Aorta (tissue), 5 donors: ENCODE measurements around the gene DESI2. TPM values are rescaled to one million over a fixed set of nuclear protein-coding genes. Genes with fewer than 3 reads are reported as not detected.

ENCODE experiments used
- ATAC-seq: fragments of 200-7000 bp; cut with Tn5 transposase; one replicate; pipeline ENCODE4 v1.9.1; 2022; ENCODE audit warnings: moderate library complexity; ENCODE audit not compliant: low FRiP score
- DNase-seq, 2 donors: peaks; one replicate each; pipeline ENCODE4 v3.0.0-alpha.2; 2020
- H3K27ac ChIP-seq, 2 donors: one replicate each; pipeline ENCODE4 v1.5.1; 2013; ENCODE audit warnings: low read length in 2 of 2, mild to moderate bottlenecking in 2 of 2, moderate library complexity in 2 of 2, control low read depth in 1 of 2, inconsistent platforms in 1 of 2, low read depth in 1 of 2
- H3K27me3 ChIP-seq, 2 donors: one replicate each; pipeline ENCODE4 v1.6.1; 2013; ENCODE audit warnings: control low read depth in 1 of 2, low read length in 1 of 2, mild to moderate bottlenecking in 1 of 2, moderate library complexity in 1 of 2; ENCODE audit not compliant: insufficient read depth in 2 of 2, control insufficient read depth in 1 of 2
- H3K36me3 ChIP-seq, 2 donors: one replicate each; pipeline ENCODE4 v1.6.1; 2013; ENCODE audit warnings: control low read depth in 1 of 2, low read length in 1 of 2, mild to moderate bottlenecking in 1 of 2; ENCODE audit not compliant: insufficient read depth in 2 of 2, control insufficient read depth in 1 of 2
- H3K4me1 ChIP-seq, 2 donors: one replicate each; pipeline ENCODE4 v1.6.1; 2013; ENCODE audit warnings: low read length in 2 of 2, control low read depth in 1 of 2, mild to moderate bottlenecking in 1 of 2, moderate library complexity in 1 of 2; ENCODE audit not compliant: insufficient read depth in 2 of 2, control insufficient read depth in 1 of 2
- H3K4me3 ChIP-seq, 2 donors: one replicate each; pipeline ENCODE4 v1.5.1; 2013; ENCODE audit warnings: low read length in 2 of 2, control low read depth in 1 of 2, mild to moderate bottlenecking in 1 of 2
- H3K9me3 ChIP-seq: one replicate; pipeline ENCODE4 v1.6.1; 2013; ENCODE audit warnings: mild to moderate bottlenecking, low read length; ENCODE audit not compliant: control insufficient read depth
- WGBS, 2 donors: extraction: QIAGEN DNeasy Blood & Tissue Kit; methylation state at CpG; one replicate each; pipeline ENCODE4 v1.1.7; 2013; 5-methylcytosine and 5-hydroxymethylcytosine counted together
- intact Hi-C, 2 donors: fragments of 100-400 bp; cut with DNase I; formaldehyde crosslinking; loops; one replicate each; pipeline versions ENCODE4 v1.14.2 to v1.15.0; 2022
- polyA plus RNA-seq, 2 donors: library from polyadenylated mRNA; stranded (reverse); fragments of 200-250 nt; gene quantifications; one replicate each; pipeline ENCODE4 v1.2.3, GENCODE V29; 2013
- total RNA-seq, 2 donors: library from RNA; stranded (reverse); fragmentation: NEBNext Ultra II Directional; extraction: Animal tissue kit (Norgen Biotek cat#: 25700); gene quantifications; one replicate each; pipeline ENCODE4 v1.2.1, GENCODE V29; 2021
- donor health status: healthy with polysubstance abuse.
- donor health status: Bipolar disorder and iron deficiency.
- donor health status: DM: no; HTN: no; CAD: no.
- donor health status: DM: no; HTN: no; CAD: no.
- donor health status: DM: yes; HTN: yes; CAD: no.

DESI2 gene
- total and polyA plus RNA-seq, 4 donors: 14.4 to 38.4 (median 31.0) TPM

- ATAC-seq: no peak
- intact Hi-C loops: no loop called here
- 91 to 97% methylated on average over 5 of the region's 5 CpGs for WGBS, 2 donors
These were observed 88.8 kb downstream of the DESI2 start for GRCh38 chr1:244741692-244742091.

GRCh38 chr1:244749230-244750016, 96.5 kb downstream of the DESI2 start:
- no peak for ATAC-seq
- whole genome bisulfite sequencing, 2 donors: 95% methylated on average over 9 of the region's 9 CpGs
- intact Hi-C loops: no loop called here
- Histone ChIP-seq H3K4me3 (no peak overlapping the region), H3K36me3 (no peaks in the 10 kb centered on the region), H3K9me3 (no peaks in the 10 kb centered on the region), H3K4me1 (no peaks in the 10 kb centered on the region), H3K27me3 (no peaks in the 10 kb centered on the region), H3K27ac (no peak overlapping the region)
- DNase-seq: peak in 1 of 2 donors; percentile 59

More at GRCh38 chr1:244741692-244742091, 88.8 kb downstream of the DESI2 start:
- Histone ChIP-seq H3K4me1 (no peaks in the 10 kb centered on the region), H3K27ac (no peak overlapping the region), H3K27me3 (no peaks in the 10 kb centered on the region), H3K4me3 (no peak overlapping the region), H3K36me3 (no peaks in the 10 kb centered on the region), H3K9me3 (no peaks in the 10 kb centered on the region)
- DNase-seq: peak in 1 of 2 donors; percentile 15

GRCh38 chr1:244751271-244751895, 98.5 kb downstream of the DESI2 start:
- H3K36me3 ChIP-seq: no peaks in the 10 kb centered on the region
- ATAC-seq: no peak
- WGBS, 2 donors: 90 to 91% methylated on average over 13 of the region's 13 CpGs
- peak in 1 of 2 donors; percentile 44 for DNase-seq
- intact Hi-C loops: no loop called here
- H3K27me3 ChIP-seq: no peaks in the 10 kb centered on the region
- no peak overlapping the region for H3K4me3 ChIP-seq
- no peaks in the 10 kb centered on the region for H3K4me1 ChIP-seq
- no peaks in the 10 kb centered on the region for H3K9me3 ChIP-seq
- no peak overlapping the region for H3K27ac ChIP-seq

GRCh38 chr1:244755673-244756072, 102.7 kb downstream of the DESI2 start:
- ATAC-seq (no peak), DNase-seq (peak in 1 of 2 donors; percentile 11)
- H3K27ac ChIP-seq: no peak overlapping the region
- no peak overlapping the region for H3K4me3 ChIP-seq
- WGBS, 2 donors: 97 to 98% methylated on average over 7 of the region's 7 CpGs
- H3K4me1 ChIP-seq: no peaks in the 10 kb centered on the region
- H3K9me3 ChIP-seq: no peaks in the 10 kb centered on the region
- H3K27me3 ChIP-seq: no peaks in the 10 kb centered on the region
- H3K36me3 ChIP-seq: no peaks in the 10 kb centered on the region
- intact Hi-C loops: no loop called here

GRCh38 chr1:244757091-244757939, 104.4 kb downstream of the DESI2 start:
- no peak overlapping the region for H3K27ac ChIP-seq
- H3K36me3 ChIP-seq: no peaks in the 10 kb centered on the region
- H3K4me3 ChIP-seq: no peak overlapping the region
- 69 to 74% methylated on average over 15 of the region's 15 CpGs for WGBS, 2 donors
- DNase-seq: peak in 1 of 2 donors; percentile 70
- no peaks in the 10 kb centered on the region for H3K9me3 ChIP-seq
- H3K4me1 ChIP-seq: no peaks in the 10 kb centered on the region
- ATAC-seq: no peak
- intact Hi-C loops: no loop called here
- no peaks in the 10 kb centered on the region for H3K27me3 ChIP-seq

Other genes with a start within 250 kb of the DESI2 start
- 10 to 100 TPM; 34.4 to 44.2 TPM for gene ADSS2, start 201.2 kb upstream of the DESI2 start, total RNA-seq
- 10 to 100 TPM; 22.7 to 32.6 TPM for gene ADSS2, start 201.2 kb upstream of the DESI2 start, polyA plus RNA-seq
- gene CATSPERE, start 191.9 kb upstream of the DESI2 start, total RNA-seq: 1 to 10 TPM; 2.0 to 2.2 TPM
- gene CATSPERE, start 191.9 kb upstream of the DESI2 start, polyA plus RNA-seq: under 1 TPM; 0.18 to 0.63 TPM
- gene COX20, start 182.5 kb downstream of the DESI2 start, total RNA-seq: 10 to 100 TPM; 22.8 to 29.7 TPM
- gene COX20, start 182.5 kb downstream of the DESI2 start, polyA plus RNA-seq: 100 to 1,000 TPM in 1 of 2 donors, 10 to 100 TPM in 1; 73.7 to 110 TPM
- 100 to 1,000 TPM; 258 to 286 TPM for gene HNRNPU, start 211.4 kb downstream of the DESI2 start, total RNA-seq
- gene HNRNPU, start 211.4 kb downstream of the DESI2 start, polyA plus RNA-seq: 100 to 1,000 TPM in 1 of 2 donors, 10 to 100 TPM in 1; 83.6 to 140 TPM